ENCODE data around the gene MUC4.

Gene MUC4

DNA sequence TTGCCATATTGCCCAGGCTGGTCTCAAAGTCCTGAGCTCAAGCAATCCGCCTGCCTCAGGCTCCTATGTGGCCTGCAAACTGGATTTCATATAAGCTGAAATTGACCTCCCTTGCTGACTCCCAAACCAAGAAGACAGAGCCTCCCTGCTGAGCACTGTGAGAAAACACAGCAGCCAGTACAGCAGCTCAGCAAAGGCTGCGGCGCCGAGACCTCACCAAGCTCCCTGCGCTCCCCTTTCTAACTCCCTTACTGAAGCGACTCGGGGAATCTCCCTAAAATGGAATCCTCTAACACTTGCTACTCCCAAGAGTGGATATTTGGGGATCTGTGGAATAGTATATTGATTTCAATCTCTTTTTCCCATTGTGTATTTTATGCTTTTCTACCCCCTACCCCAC, 56.3 kb downstream of the MUC4 start:
- Histone ChIP-seq H3K27me3 (peaks cover 46% of the 10 kb centered on the region), H3K4me3 (ENCODE audit: low read depth in 1 of 2, low read length in 1 of 2) (no peak overlapping the region), H3K36me3 (no peaks in the 10 kb centered on the region), H3K9me3 (no peaks in the 10 kb centered on the region), H3K4me1 (ENCODE audit: control insufficient read depth in 1 of 2, insufficient read depth in 1 of 2, low read depth in 1 of 2, low read length in 1 of 2) (no peaks in the 10 kb centered on the region), H3K27ac (no peak overlapping the region)
- no peak for TF ChIP-seq CTCF (IDR thresholded peaks at IDR 0.05)

GRCh38 chr3:195754906-195755305, 56.8 kb downstream of the MUC4 start:
- TF ChIP-seq CTCF (IDR thresholded peaks at IDR 0.05) = no peak
- H3K27me3 ChIP-seq = peaks cover 42% of the 10 kb centered on the region
- no peaks in the 10 kb centered on the region for H3K4me1 ChIP-seq (ENCODE audit: control insufficient read depth in 1 of 2, insufficient read depth in 1 of 2, low read depth in 1 of 2, low read length in 1 of 2)
- no peaks in the 10 kb centered on the region for H3K9me3 ChIP-seq
- H3K27ac ChIP-seq = no peak overlapping the region
- H3K4me3 ChIP-seq (ENCODE audit: low read depth in 1 of 2, low read length in 1 of 2) = no peak overlapping the region
- H3K36me3 ChIP-seq = no peaks in the 10 kb centered on the region

DNA sequence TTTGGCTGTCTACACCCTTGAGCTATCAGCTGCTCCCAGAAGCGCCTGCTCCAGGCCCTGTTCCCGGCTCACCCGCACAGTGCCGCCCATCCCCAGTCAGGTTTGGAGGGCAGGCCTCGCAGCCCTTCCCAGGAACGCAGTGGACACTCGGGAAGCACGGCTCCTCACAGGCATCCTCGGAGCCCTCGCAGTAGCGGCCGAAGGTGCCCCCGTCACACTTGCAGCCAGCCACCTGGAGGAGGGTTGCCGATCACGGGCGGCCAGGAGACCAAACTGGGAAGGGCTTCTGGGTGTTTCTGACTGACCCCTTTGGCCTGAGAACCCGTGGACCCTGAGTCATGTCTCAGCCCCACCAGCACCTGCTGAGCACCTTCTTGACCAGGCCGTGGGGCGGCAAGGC, 57.6 kb downstream of the MUC4 start:
- Histone ChIP-seq H3K4me1 (ENCODE audit: control insufficient read depth in 1 of 2, insufficient read depth in 1 of 2, low read depth in 1 of 2, low read length in 1 of 2) (no peaks in the 10 kb centered on the region), H3K27ac (no peak overlapping the region), H3K27me3 (peaks cover 37% of the 10 kb centered on the region), H3K36me3 (no peaks in the 10 kb centered on the region), H3K4me3 (ENCODE audit: low read depth in 1 of 2, low read length in 1 of 2) (no peak overlapping the region), H3K9me3 (no peaks in the 10 kb centered on the region)
- TF ChIP-seq CTCF (IDR thresholded peaks at IDR 0.05) = no peak

- TF ChIP-seq CTCF (IDR thresholded peaks at IDR 0.05) = no peak
- Histone ChIP-seq H3K4me1 (ENCODE audit: control insufficient read depth in 1 of 2, insufficient read depth in 1 of 2, low read depth in 1 of 2, low read length in 1 of 2) (no peaks in the 10 kb centered on the region), H3K27me3 (peaks cover 37% of the 10 kb centered on the region), H3K4me3 (ENCODE audit: low read depth in 1 of 2, low read length in 1 of 2) (no peak overlapping the region), H3K27ac (no peak overlapping the region), H3K36me3 (no peaks in the 10 kb centered on the region), H3K9me3 (no peaks in the 10 kb centered on the region)
These were observed 58.1 kb downstream of the MUC4 start for GRCh38 chr3:195753581-195753980.

GRCh38 chr3:195752546-195753331, 59.0 kb downstream of the MUC4 start:
- Histone ChIP-seq H3K4me3 (ENCODE audit: low read depth in 1 of 2, low read length in 1 of 2) (no peak overlapping the region), H3K9me3 (no peaks in the 10 kb centered on the region), H3K27me3 (peaks cover 37% of the 10 kb centered on the region), H3K4me1 (ENCODE audit: control insufficient read depth in 1 of 2, insufficient read depth in 1 of 2, low read depth in 1 of 2, low read length in 1 of 2) (peaks cover 0 to 5% of the 10 kb centered on the region in 2 experiments), H3K27ac (no peak overlapping the region), H3K36me3 (no peaks in the 10 kb centered on the region)
- no peak for TF ChIP-seq CTCF (IDR thresholded peaks at IDR 0.05)
